ENCODE data around the gene CCDC32. TPM values are rescaled to one million over a fixed set of nuclear protein-coding genes. Genes with fewer than 3 reads are reported as not detected.

Gene CCDC32
- total and polyA plus RNA-seq, 2 of the 13 experiments (the other 11 are each of a cell fraction or from before 2014, with no cell fraction given), result 10.8 to 23.2 TPM

DNA sequence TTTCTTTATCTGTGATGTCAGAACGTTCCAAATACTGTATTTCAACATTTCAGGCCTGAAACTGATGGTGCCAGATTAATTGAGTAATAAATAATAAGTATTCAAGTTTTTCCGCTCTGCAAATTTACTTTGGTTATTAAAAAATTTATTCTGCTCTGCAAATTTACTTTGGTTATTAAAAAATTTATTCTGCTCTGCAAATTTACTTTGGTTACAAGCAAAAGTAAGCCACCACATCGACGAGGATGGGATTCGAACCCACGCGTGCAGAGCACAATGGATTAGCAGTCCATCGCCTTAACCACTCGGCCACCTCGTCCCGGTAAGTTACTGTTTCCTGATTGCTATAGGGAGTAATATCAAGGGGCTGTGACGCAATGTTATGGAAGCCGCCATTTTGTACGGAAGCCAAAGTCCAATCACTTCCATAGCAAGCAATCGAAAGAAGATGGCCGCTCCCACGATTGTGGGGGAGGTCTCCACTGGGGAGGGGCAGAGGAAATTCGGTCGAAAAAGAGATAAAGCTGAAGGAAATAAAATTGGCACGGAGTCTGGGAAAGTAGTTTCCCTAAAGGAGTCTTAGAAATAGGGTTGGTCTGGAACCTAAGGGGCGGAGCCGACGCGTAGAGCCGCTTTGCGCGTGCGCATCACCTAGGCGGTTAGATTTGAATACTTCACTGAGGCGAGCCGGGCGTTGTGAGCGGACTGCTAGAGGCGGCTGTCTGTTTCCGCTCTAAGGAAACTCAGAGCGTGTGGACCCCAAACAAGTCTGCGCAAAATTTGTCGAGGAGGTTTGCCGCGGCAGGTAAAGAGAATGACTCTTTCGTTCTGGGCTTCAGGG lies 29.0 kb upstream of the CCDC32 start, which contains the start of gene KNL1 (continued):
- TF ChIP-seq, protein P1, sequence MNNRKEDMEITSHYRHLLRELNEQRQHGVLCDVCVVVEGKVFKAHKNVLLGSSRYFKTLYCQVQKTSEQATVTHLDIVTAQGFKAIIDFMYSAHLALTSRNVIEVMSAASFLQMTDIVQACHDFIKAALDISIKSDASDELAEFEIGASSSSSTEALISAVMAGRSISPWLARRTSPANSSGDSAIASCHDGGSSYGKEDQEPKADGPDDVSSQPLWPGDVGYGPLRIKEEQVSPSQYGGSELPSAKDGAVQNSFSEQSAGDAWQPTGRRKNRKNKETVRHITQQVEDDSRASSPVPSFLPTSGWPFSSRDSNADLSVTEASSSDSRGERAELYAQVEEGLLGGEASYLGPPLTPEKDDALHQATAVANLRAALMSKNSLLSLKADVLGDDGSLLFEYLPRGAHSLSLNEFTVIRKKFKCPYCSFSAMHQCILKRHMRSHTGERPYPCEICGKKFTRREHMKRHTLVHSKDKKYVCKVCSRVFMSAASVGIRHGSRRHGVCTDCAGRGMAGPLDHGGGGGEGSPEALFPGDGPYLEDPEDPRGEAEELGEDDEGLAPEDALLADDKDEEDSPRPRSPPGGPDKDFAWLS (CRISPR knock-in tag; IDR thresholded peaks at IDR 0.05; ENCODE audit: borderline replicate concordance), result no peak
- peak; percentile 86; the same call in 1 of the 2 replicates for TF ChIP-seq ZNF337 (CRISPR knock-in tag; IDR thresholded peaks at IDR 0.05; ENCODE audit: borderline replicate concordance, low read depth)
- TF ChIP-seq, protein P2, sequence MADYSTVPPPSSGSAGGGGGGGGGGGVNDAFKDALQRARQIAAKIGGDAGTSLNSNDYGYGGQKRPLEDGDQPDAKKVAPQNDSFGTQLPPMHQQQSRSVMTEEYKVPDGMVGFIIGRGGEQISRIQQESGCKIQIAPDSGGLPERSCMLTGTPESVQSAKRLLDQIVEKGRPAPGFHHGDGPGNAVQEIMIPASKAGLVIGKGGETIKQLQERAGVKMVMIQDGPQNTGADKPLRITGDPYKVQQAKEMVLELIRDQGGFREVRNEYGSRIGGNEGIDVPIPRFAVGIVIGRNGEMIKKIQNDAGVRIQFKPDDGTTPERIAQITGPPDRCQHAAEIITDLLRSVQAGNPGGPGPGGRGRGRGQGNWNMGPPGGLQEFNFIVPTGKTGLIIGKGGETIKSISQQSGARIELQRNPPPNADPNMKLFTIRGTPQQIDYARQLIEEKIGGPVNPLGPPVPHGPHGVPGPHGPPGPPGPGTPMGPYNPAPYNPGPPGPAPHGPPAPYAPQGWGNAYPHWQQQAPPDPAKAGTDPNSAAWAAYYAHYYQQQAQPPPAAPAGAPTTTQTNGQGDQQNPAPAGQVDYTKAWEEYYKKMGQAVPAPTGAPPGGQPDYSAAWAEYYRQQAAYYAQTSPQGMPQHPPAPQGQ (CRISPR knock-in tag; IDR thresholded peaks at IDR 0.05; ENCODE audit: borderline replicate concordance), result no peak
- TF ChIP-seq NFE2L2 (IDR thresholded peaks at IDR 0.05; ENCODE audit: low read length), result no peak
- no peak for TF ChIP-seq RFX1 (IDR thresholded peaks at IDR 0.05)
- TF ChIP-seq, protein P3, sequence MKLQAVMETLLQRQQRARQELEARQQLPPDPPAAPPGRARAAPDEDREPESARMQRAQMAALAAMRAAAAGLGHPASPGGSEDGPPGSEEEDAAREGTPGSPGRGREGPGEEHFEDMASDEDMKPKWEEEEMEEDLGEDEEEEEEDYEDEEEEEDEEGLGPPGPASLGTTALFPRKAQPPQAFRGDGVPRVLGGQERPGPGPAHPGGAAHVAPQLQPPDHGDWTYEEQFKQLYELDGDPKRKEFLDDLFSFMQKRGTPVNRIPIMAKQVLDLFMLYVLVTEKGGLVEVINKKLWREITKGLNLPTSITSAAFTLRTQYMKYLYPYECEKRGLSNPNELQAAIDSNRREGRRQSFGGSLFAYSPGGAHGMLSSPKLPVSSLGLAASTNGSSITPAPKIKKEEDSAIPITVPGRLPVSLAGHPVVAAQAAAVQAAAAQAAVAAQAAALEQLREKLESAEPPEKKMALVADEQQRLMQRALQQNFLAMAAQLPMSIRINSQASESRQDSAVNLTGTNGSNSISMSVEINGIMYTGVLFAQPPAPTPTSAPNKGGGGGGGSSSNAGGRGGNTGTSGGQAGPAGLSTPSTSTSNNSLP (IDR thresholded peaks at IDR 0.05; ENCODE audit: low read depth, low read length), result peak; percentile 89
- TF ChIP-seq KDM4B (CRISPR knock-in tag; IDR thresholded peaks at IDR 0.05), result peak; percentile 82
- TF ChIP-seq, protein P4, sequence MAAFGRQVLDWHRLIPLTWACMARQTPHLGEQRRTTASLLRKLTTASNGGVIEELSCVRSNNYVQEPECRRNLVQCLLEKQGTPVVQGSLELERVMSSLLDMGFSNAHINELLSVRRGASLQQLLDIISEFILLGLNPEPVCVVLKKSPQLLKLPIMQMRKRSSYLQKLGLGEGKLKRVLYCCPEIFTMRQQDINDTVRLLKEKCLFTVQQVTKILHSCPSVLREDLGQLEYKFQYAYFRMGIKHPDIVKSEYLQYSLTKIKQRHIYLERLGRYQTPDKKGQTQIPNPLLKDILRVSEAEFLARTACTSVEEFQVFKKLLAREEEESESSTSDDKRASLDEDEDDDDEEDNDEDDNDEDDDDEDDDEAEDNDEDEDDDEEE (CRISPR knock-in tag; IDR thresholded peaks at IDR 0.05), result 0 out of 2 replicates have a peak, but pooled peaks have one; percentile 79
- peak; percentile 78 for TF ChIP-seq PHF8 (CRISPR knock-in tag; IDR thresholded peaks at IDR 0.05)
- no peak for TF ChIP-seq JARID2 (CRISPR knock-in tag; IDR thresholded peaks at IDR 0.05; ENCODE audit: insufficient replicate concordance)
- TF ChIP-seq, protein P5, sequence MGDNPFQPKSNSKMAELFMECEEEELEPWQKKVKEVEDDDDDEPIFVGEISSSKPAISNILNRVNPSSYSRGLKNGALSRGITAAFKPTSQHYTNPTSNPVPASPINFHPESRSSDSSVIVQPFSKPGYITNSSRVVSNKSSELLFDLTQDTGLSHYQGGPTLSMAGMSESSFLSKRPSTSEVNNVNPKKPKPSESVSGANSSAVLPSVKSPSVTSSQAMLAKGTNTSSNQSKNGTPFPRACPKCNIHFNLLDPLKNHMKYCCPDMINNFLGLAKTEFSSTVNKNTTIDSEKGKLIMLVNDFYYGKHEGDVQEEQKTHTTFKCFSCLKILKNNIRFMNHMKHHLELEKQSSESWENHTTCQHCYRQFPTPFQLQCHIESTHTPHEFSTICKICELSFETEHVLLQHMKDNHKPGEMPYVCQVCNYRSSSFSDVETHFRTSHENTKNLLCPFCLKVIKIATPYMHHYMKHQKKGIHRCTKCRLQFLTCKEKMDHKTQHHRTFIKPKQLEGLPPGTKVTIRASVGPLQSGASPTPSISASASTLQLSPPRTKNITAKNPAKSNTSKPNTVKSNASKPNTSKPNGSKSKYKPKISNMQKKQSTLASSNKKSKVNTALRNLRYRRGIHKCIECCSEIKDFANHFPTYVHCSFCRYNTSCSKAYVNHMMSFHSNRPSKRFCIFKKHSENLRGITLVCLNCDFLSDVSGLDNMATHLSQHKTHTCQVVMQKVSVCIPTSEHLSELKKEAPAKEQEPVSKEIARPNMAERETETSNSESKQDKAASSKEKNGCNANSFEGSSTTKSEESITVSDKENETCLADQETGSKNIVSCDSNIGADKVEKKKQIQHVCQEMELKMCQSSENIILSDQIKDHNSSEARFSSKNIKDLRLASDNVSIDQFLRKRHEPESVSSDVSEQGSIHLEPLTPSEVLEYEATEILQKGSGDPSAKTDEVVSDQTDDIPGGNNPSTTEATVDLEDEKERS (CRISPR knock-in tag; IDR thresholded peaks at IDR 0.05), result peak; percentile 62; the same call in 1 of the 2 replicates
- TF ChIP-seq HOXA7 (CRISPR knock-in tag; IDR thresholded peaks at IDR 0.05), result no peak
- TF ChIP-seq MED13 (CRISPR knock-in tag; IDR thresholded peaks at IDR 0.05), result 0 out of 2 replicates have a peak, but pooled peaks have one; percentile 48
- peak; percentile 81; the same call in 1 of the 2 replicates for TF ChIP-seq ZMYM4 (CRISPR knock-in tag; IDR thresholded peaks at IDR 0.05)
- TF ChIP-seq RXRA (CRISPR knock-in tag; IDR thresholded peaks at IDR 0.05), result peak; percentile 25; the same call in 1 of the 2 replicates
- TF ChIP-seq TBX2 (CRISPR knock-in tag; IDR thresholded peaks at IDR 0.05; ENCODE audit: borderline replicate concordance), result peak; percentile 60
- TF ChIP-seq ARHGAP35 (CRISPR knock-in tag; IDR thresholded peaks at IDR 0.05; ENCODE audit: borderline replicate concordance), result no peak
- no peak for TF ChIP-seq CAMTA2 (CRISPR knock-in tag; IDR thresholded peaks at IDR 0.05; ENCODE audit: borderline replicate concordance)
- no peak for TF ChIP-seq MAFK (conservative IDR thresholded peaks at IDR 0.05 in 1 of 2, IDR thresholded peaks at IDR 0.05 in 1 of 2; ENCODE audit: low read length in 2 of 2)
